Aorta (tissue), 5 donors: Measurements from ENCODE around the gene KIF13A. TPM values are rescaled to one million over a fixed set of nuclear protein-coding genes. Genes with fewer than 3 reads are reported as not detected.
A peak's percentile ranks its signal among the peaks of the same experiment; 100 is the strongest.

Source experiments
- ATAC-seq: fragments of 200-7000 bp; cut with Tn5 transposase; one replicate; pipeline ENCODE4 v1.9.1; 2022; ENCODE audit warnings: moderate library complexity; ENCODE audit not compliant: low FRiP score
- DNase-seq, 2 donors: peaks; one replicate each; pipeline ENCODE4 v3.0.0-alpha.2; 2020
- H3K27ac ChIP-seq, 2 donors: one replicate each; pipeline ENCODE4 v1.5.1; 2013; ENCODE audit warnings: low read length in 2 of 2, mild to moderate bottlenecking in 2 of 2, moderate library complexity in 2 of 2, control low read depth in 1 of 2, inconsistent platforms in 1 of 2, low read depth in 1 of 2
- H3K27me3 ChIP-seq, 2 donors: one replicate each; pipeline ENCODE4 v1.6.1; 2013; ENCODE audit warnings: control low read depth in 1 of 2, low read length in 1 of 2, mild to moderate bottlenecking in 1 of 2, moderate library complexity in 1 of 2; ENCODE audit not compliant: insufficient read depth in 2 of 2, control insufficient read depth in 1 of 2
- H3K36me3 ChIP-seq, 2 donors: one replicate each; pipeline ENCODE4 v1.6.1; 2013; ENCODE audit warnings: control low read depth in 1 of 2, low read length in 1 of 2, mild to moderate bottlenecking in 1 of 2; ENCODE audit not compliant: insufficient read depth in 2 of 2, control insufficient read depth in 1 of 2
- H3K4me1 ChIP-seq, 2 donors: one replicate each; pipeline ENCODE4 v1.6.1; 2013; ENCODE audit warnings: low read length in 2 of 2, control low read depth in 1 of 2, mild to moderate bottlenecking in 1 of 2, moderate library complexity in 1 of 2; ENCODE audit not compliant: insufficient read depth in 2 of 2, control insufficient read depth in 1 of 2
- H3K4me3 ChIP-seq, 2 donors: one replicate each; pipeline ENCODE4 v1.5.1; 2013; ENCODE audit warnings: low read length in 2 of 2, control low read depth in 1 of 2, mild to moderate bottlenecking in 1 of 2
- H3K9me3 ChIP-seq: one replicate; pipeline ENCODE4 v1.6.1; 2013; ENCODE audit warnings: mild to moderate bottlenecking, low read length; ENCODE audit not compliant: control insufficient read depth
- WGBS, 2 donors: extraction: QIAGEN DNeasy Blood & Tissue Kit; methylation state at CpG; one replicate each; pipeline ENCODE4 v1.1.7; 2013; 5-methylcytosine and 5-hydroxymethylcytosine counted together
- intact Hi-C, 2 donors: fragments of 100-400 bp; cut with DNase I; formaldehyde crosslinking; loops; one replicate each; pipeline versions ENCODE4 v1.14.2 to v1.15.0; 2022
- polyA plus RNA-seq, 2 donors: library from polyadenylated mRNA; stranded (reverse); fragments of 200-250 nt; gene quantifications; one replicate each; pipeline ENCODE4 v1.2.3, GENCODE V29; 2013
- total RNA-seq, 2 donors: library from RNA; stranded (reverse); fragmentation: NEBNext Ultra II Directional; extraction: Animal tissue kit (Norgen Biotek cat#: 25700); gene quantifications; one replicate each; pipeline ENCODE4 v1.2.1, GENCODE V29; 2021
- donor health status: healthy with polysubstance abuse.
- donor health status: Bipolar disorder and iron deficiency.
- donor health status: DM: no; HTN: no; CAD: no.
- donor health status: DM: no; HTN: no; CAD: no.
- donor health status: DM: yes; HTN: yes; CAD: no.

The KIF13A gene
- total and polyA plus RNA-seq, 4 donors: 52.6 to 109 (median 72.6) TPM

GRCh38 chr6:17938901-17939300 lies 48.5 kb downstream of the KIF13A start:
- H3K27me3 ChIP-seq: no peaks in the 10 kb centered on the region
- DNase-seq (no peak), ATAC-seq (no peak)
- no peaks in the 10 kb centered on the region for H3K36me3 ChIP-seq
- 98 to 100% methylated on average over 2 of the region's 2 CpGs for WGBS, 2 donors
- H3K4me1 ChIP-seq: peaks cover 3 to 5% of the 10 kb centered on the region in 2 donors
- H3K4me3 ChIP-seq: no peak overlapping the region
- intact Hi-C loops: no loop called here
- H3K9me3 ChIP-seq: no peaks in the 10 kb centered on the region
- H3K27ac ChIP-seq: no peak overlapping the region

GRCh38 chr6:17935188-17936149 lies 52.0 kb downstream of the KIF13A start:
- no peak for DNase-seq
- Histone ChIP-seq H3K36me3 (no peaks in the 10 kb centered on the region), H3K9me3 (no peaks in the 10 kb centered on the region), H3K27me3 (no peaks in the 10 kb centered on the region), H3K4me1 (peaks cover 5 to 19% of the 10 kb centered on the region in 2 donors), H3K4me3 (no peak overlapping the region), H3K27ac (peak overlapping the region in 1 of 2 donors; percentile 42)
- peak; percentile 64 for ATAC-seq
- intact Hi-C loops: no loop called here
- WGBS, 2 donors: 39 to 43% methylated on average over 5 of the region's 5 CpGs

DNA sequence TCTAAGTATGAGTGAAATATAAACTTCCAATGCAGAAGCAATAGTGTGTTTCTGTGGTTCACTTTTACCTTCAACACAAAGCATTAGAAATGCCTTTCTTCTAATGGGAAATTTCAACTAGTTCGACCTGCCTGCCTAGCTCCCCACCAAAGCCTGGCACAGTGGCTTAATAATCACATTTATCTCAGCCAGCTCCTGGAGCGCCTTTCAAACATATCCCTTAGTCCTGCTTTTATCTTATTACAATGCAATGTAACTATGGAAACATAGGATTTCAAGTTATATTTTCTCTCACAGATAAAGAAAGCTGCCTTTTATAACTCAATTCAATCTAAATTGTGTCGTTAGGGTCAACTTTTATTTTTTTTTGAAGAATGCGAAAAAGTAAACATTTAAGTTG lies 53.7 kb downstream of the KIF13A start:
- no peak for DNase-seq
- ATAC-seq: no peak
- Histone ChIP-seq H3K36me3 (no peaks in the 10 kb centered on the region), H3K27me3 (no peaks in the 10 kb centered on the region), H3K4me1 (peaks cover 9 to 19% of the 10 kb centered on the region in 2 donors), H3K4me3 (no peak overlapping the region), H3K9me3 (no peaks in the 10 kb centered on the region), H3K27ac (no peak overlapping the region)
- WGBS, 2 donors: 75 to 76% methylated on average over 4 of the region's 4 CpGs
- intact Hi-C loops: loop anchor here (5.0 kb wide), 2 partner anchors 34 to 39 kb away; no protein-coding TSS in a partner anchor

DNA sequence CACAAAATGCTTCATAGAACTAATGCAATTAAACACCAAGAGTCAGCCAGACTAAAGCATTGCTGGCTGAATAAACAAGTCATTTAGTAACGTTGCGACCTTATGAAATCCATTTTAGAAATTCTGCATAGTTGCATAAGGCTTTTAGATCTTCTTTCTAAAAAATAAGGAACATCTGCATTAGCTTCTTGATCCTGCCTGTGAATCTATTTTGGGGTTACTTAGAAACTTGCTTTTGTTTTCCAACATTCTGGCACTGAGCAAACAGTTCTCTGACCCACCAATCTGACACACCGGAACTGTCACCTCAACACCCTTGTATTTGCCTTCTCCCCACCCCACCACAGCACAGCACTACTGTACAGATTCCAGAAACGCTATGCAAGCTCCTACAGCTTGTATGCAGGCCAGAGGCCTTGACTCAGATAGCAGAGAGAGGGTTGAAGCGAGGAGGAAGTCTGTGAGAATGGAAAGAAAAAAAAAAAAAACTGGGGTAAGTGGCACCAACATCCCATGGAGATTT lies 55.0 kb downstream of the KIF13A start:
- intact Hi-C loops: loop anchor here (5.0 kb wide), 2 partner anchors 35 to 40 kb away; no protein-coding TSS in a partner anchor
- 3% methylated on average over 5 of the region's 5 CpGs for WGBS, 2 donors
- Histone ChIP-seq H3K9me3 (no peaks in the 10 kb centered on the region), H3K4me3 (no peak overlapping the region), H3K4me1 (peaks cover 9 to 22% of the 10 kb centered on the region in 2 donors), H3K36me3 (no peaks in the 10 kb centered on the region), H3K27ac (peak overlapping the region; percentile 64 to 84), H3K27me3 (no peaks in the 10 kb centered on the region)
- DNase-seq (peak in 1 of 2 donors; percentile 59), ATAC-seq (peak; percentile 77)

DNA sequence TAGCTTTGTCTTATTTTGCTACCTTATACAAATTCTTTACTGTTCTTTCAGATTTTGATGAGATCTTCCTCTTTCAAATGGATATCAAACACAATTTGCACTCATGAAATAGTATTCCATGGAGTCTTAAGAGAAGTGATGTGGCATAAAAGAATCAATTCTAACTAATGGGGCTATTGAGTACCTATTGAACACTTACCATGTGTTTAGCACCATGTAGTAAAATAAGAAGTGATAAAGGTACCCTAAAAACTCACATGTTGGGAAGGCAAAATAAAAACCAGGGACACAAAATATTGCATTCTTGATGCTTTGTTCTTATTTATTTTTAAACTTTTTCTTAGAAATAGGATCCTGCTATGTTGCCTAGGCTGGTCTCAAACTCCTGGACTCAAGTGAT lies 56.2 kb downstream of the KIF13A start:
- no peak for ATAC-seq
- Histone ChIP-seq H3K27ac (peak overlapping the region; percentile 49 to 84), H3K4me1 (peaks cover 9 to 23% of the 10 kb centered on the region in 2 donors), H3K36me3 (no peaks in the 10 kb centered on the region), H3K27me3 (no peaks in the 10 kb centered on the region), H3K9me3 (no peaks in the 10 kb centered on the region), H3K4me3 (no peak overlapping the region)
- intact Hi-C loops: loop anchor here (5.0 kb wide), 2 partner anchors 36 to 41 kb away; no protein-coding TSS in a partner anchor
- no peak for DNase-seq

DNA sequence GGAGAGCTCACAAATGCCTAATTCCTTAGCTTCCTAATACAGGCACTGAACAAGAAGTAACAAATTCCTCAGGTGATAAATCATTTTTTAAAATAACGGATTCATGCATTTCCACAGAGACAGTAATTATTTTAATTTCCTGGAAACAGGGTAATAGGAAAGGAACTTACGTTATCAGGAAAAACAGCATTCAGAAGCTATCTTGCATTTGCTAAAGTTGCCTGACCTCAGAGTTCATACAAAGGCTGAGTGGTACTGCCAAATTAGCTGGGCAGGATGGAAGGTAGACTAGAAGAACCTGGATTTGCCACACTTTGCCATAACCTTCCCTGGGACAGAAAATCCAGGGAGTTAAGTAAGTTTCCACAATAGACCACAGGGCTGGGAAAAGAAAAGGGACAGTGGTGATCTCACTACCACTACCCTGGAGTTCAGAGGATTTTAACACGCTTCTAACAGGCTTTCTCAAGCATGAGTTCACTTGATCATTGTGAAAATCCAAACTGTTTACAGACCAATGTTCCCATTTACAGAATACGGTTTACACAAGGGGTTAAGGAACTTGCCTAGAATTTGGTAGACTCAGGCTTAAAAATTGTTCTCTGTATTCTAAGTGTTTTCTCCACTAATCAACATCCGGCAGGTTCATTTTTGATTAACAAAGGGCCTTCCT lies 57.0 kb downstream of the KIF13A start:
- H3K36me3 ChIP-seq: no peaks in the 10 kb centered on the region
- ATAC-seq: peak; percentile 37
- H3K9me3 ChIP-seq: no peaks in the 10 kb centered on the region
- DNase-seq: no peak
- peak overlapping the region; percentile 70 to 79 for H3K27ac ChIP-seq
- H3K27me3 ChIP-seq: no peaks in the 10 kb centered on the region
- H3K4me3 ChIP-seq: no peak overlapping the region
- WGBS, 2 donors: 26 to 31% methylated on average over 5 of the region's 5 CpGs
- peaks cover 9 to 23% of the 10 kb centered on the region in 2 donors for H3K4me1 ChIP-seq
- intact Hi-C loops: loop anchor here (5.0 kb wide), 2 partner anchors 37 to 42 kb away; no protein-coding TSS in a partner anchor

DNA sequence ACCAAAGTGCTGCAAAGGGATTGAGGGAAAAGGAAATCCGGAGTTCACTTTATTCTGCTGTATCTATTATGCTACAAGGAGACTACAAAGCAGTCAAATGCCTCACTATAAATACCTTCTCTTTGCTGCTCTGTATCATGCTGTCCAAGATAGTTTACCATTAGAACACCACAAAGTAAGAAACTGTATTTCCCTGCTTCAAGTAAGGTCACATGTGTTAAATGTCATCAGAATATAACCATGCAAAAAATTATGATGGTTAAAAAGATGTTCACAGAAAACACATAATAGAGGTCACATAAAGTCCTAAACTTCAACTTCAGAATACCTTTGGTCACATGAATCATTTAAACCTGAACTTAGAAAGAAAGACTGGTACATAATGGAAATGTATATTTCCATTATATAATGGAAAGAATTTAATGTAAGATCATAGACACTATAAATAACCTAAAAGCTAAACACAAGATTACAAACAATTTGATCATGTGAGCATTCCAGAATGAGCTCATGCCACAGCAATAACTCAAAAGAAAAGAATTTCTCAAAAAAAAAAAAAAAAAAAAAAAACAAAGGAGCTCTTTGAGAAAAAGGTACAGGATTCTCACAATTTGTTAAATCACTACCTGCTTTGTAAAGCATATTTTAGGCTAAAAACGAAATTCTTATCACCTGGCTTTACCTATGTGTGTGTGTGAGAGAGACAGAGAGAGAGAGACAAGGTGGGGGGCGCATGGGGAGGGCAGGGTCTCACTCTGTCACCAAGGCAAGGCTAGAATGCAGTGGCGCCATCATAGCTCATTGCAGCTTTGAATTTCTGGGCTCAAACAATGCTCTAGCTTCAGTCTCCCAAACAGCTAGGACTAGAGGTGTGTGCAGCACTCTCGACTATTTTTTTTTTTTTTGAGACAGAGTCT lies 58.7 kb downstream of the KIF13A start:
- WGBS, 2 donors: 28 to 35% methylated on average over 5 of the region's 5 CpGs
- Histone ChIP-seq H3K27ac (peak overlapping the region; percentile 69 to 95), H3K27me3 (no peaks in the 10 kb centered on the region), H3K4me3 (no peak overlapping the region), H3K4me1 (peaks cover 12 to 19% of the 10 kb centered on the region in 2 donors), H3K9me3 (no peaks in the 10 kb centered on the region), H3K36me3 (no peaks in the 10 kb centered on the region)
- no peak for DNase-seq
- ATAC-seq: no peak
- intact Hi-C loops: loop anchor here in 1 of 2 donors (10.0 kb wide), 1 partner anchor 64 kb away; no protein-coding TSS in a partner anchor

DNA sequence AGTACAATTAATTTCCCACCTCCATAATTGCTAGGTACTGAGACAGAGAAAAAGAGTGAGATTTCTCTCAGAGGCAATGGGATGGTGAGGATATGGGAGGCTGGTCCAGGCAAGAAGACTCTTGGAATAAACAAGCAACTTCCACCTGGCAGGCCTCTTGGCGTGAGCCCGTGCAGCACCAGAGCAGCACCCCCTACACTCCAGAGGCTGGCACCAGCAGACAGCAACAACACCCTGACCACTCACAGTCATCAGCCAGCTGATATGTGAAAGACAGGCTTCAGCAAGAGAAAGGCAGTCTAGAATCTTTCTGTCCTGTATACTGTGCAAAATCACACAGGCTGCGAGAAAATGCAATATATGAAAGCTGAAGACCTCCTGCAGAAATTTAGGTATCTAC lies 59.7 kb downstream of the KIF13A start:
- no peak for ATAC-seq
- H3K4me3 ChIP-seq: no peak overlapping the region
- intact Hi-C loops: loop anchor here in 1 of 2 donors (10.0 kb wide), 1 partner anchor 63 kb away; no protein-coding TSS in a partner anchor
- no peaks in the 10 kb centered on the region for H3K36me3 ChIP-seq
- no peaks in the 10 kb centered on the region for H3K27me3 ChIP-seq
- peak overlapping the region; percentile 28 to 55 for H3K27ac ChIP-seq
- WGBS, 2 donors: 33 to 35% methylated on average over 3 of the region's 3 CpGs
- no peak for DNase-seq
- H3K9me3 ChIP-seq: no peaks in the 10 kb centered on the region
- peaks cover 12 to 18% of the 10 kb centered on the region in 2 donors for H3K4me1 ChIP-seq
